Mesenchymal stem cell (in vitro differentiated cells and primary cell): ENCODE results near the gene MAU2.
A peak's percentile ranks its signal among the peaks of the same experiment; 100 is the strongest.

Experiments used
- DNase-seq: peaks from one replicate; pipeline ENCODE4 v3.0.0-alpha.2; 2013
- H2AFZ ChIP-seq: one replicate; pipeline ENCODE4 v1.6.1; 2013; ENCODE audit warnings: low read depth, mild to moderate bottlenecking, control low read depth, inconsistent platforms, low read length, moderate library complexity
- H2AK5ac ChIP-seq: 2 replicates; pipeline ENCODE4 v1.6.1; 2013; ENCODE audit warnings: low read length, moderate library complexity, mild to moderate bottlenecking, inconsistent platforms; ENCODE audit not compliant: severe bottlenecking
- H2BK120ac ChIP-seq: one replicate; pipeline ENCODE4 v1.6.1; 2013; ENCODE audit warnings: low read depth, mild to moderate bottlenecking, inconsistent platforms, low read length, moderate library complexity
- H2BK12ac ChIP-seq, 2 experiments: one replicate each; pipeline ENCODE4 v1.6.1; 2013; ENCODE audit warnings: inconsistent platforms in 2 of 2, low read length in 2 of 2, mild to moderate bottlenecking in 2 of 2, moderate library complexity in 2 of 2, control low read depth in 1 of 2
- H2BK15ac ChIP-seq: one replicate; pipeline ENCODE4 v1.6.1; 2013; ENCODE audit warnings: mild to moderate bottlenecking, low read depth, inconsistent platforms; ENCODE audit not compliant: poor library complexity, severe bottlenecking
- H2BK5ac ChIP-seq: 2 replicates; pipeline ENCODE4 v1.6.1; 2013; ENCODE audit warnings: low read depth, mild to moderate bottlenecking, low read length, control low read depth, inconsistent platforms; ENCODE audit not compliant: poor library complexity, severe bottlenecking
- H3K14ac ChIP-seq, 2 experiments: one replicate each; pipeline ENCODE4 v1.6.1; 2013; ENCODE audit warnings: inconsistent platforms in 2 of 2, low read length in 2 of 2, control low read depth in 1 of 2, mild to moderate bottlenecking in 1 of 2, moderate library complexity in 1 of 2
- H3K18ac ChIP-seq, 2 experiments: one replicate each; pipeline ENCODE4 v1.6.1; 2013; ENCODE audit warnings: inconsistent platforms in 2 of 2, low read length in 2 of 2, control low read depth in 1 of 2, low read depth in 1 of 2, mild to moderate bottlenecking in 1 of 2
- H3K23ac ChIP-seq, 2 experiments: one replicate each; pipeline ENCODE4 v1.6.1; 2013; ENCODE audit warnings: inconsistent platforms in 2 of 2, low read length in 2 of 2, mild to moderate bottlenecking in 2 of 2, moderate library complexity in 2 of 2, control low read depth in 1 of 2
- H3K27ac ChIP-seq: 2 replicates; pipeline ENCODE4 v1.5.1; 2013; ENCODE audit warnings: mild to moderate bottlenecking, moderate library complexity, low read length, control low read depth, inconsistent platforms; ENCODE audit not compliant: poor library complexity, severe bottlenecking
- H3K27me3 ChIP-seq, 2 experiments: 2 replicates each; pipeline versions ENCODE4 v1.6.1 to v1.7.0; 2013; ENCODE audit warnings: low read length in 2 of 2, mild to moderate bottlenecking in 2 of 2, moderate library complexity in 2 of 2, control low read depth in 1 of 2, inconsistent platforms in 1 of 2; ENCODE audit not compliant: control insufficient read depth in 1 of 2, insufficient read depth in 1 of 2
- H3K36me3 ChIP-seq, 2 experiments: 2 replicates each; pipeline versions ENCODE4 v1.6.1 to v1.7.0; 2013; ENCODE audit warnings: low read length in 2 of 2, control low read depth in 1 of 2, inconsistent platforms in 1 of 2, low read depth in 1 of 2, mild to moderate bottlenecking in 1 of 2; ENCODE audit not compliant: insufficient read depth in 2 of 2, control insufficient read depth in 1 of 2
- H3K4ac ChIP-seq, 2 experiments: one replicate each; pipeline ENCODE4 v1.6.1; 2013; ENCODE audit warnings: inconsistent platforms in 2 of 2, low read length in 2 of 2, mild to moderate bottlenecking in 2 of 2, moderate library complexity in 2 of 2, control low read depth in 1 of 2, low read depth in 1 of 2
- H3K4me1 ChIP-seq: 2 replicates; pipeline ENCODE4 v1.6.1; 2013; ENCODE audit warnings: low read depth, low read length, control low read depth; ENCODE audit not compliant: control insufficient read depth, insufficient read depth
- H3K4me2 ChIP-seq: 2 replicates; pipeline ENCODE4 v1.6.1; 2013; ENCODE audit warnings: low read length, mild to moderate bottlenecking, inconsistent platforms; ENCODE audit not compliant: poor library complexity, severe bottlenecking
- H3K4me3 ChIP-seq, 2 experiments: 2 replicates each; pipeline versions ENCODE4 v1.5.1 to v1.7.0; 2013; ENCODE audit warnings: low read length in 2 of 2, mild to moderate bottlenecking in 2 of 2, control low read depth in 1 of 2, low read depth in 1 of 2; ENCODE audit not compliant: insufficient read depth in 1 of 2
- H3K79me1 ChIP-seq: replicated peaks from 2 replicates; pipeline ENCODE4 v1.6.1; 2013; ENCODE audit warnings: mild to moderate bottlenecking, control low read depth, low read length, inconsistent platforms; ENCODE audit not compliant: poor library complexity, severe bottlenecking
- H3K9ac ChIP-seq: 2 replicates; pipeline ENCODE4 v1.7.0; 2013; ENCODE audit warnings: mild to moderate bottlenecking, low read length, moderate library complexity
- H3K9me3 ChIP-seq: 2 replicates; pipeline ENCODE4 v1.7.0; 2013; ENCODE audit warnings: mild to moderate bottlenecking, low read length; ENCODE audit not compliant: control insufficient read depth
- H4K8ac ChIP-seq: one replicate; pipeline ENCODE4 v1.6.1; 2013; ENCODE audit warnings: inconsistent platforms, mild to moderate bottlenecking, low read length, moderate library complexity
- H4K91ac ChIP-seq: one replicate; pipeline ENCODE4 v1.6.1; 2013; ENCODE audit warnings: mild to moderate bottlenecking, low read length, inconsistent platforms
- WGBS: methylation state at CpG from one replicate; pipeline ENCODE4 v1.1.7; 2013; ENCODE audit warnings: mixed read lengths; 5-methylcytosine and 5-hydroxymethylcytosine counted together

MAU2 gene

GRCh38 chr19:19403373-19403901 lies 82.8 kb downstream of the MAU2 start:
- no peak overlapping the region for H2AFZ ChIP-seq
- no peak overlapping the region for H2BK12ac ChIP-seq
- no peak overlapping the region for H3K14ac ChIP-seq
- H3K27me3 ChIP-seq = no peaks in the 10 kb centered on the region
- H3K9ac ChIP-seq = peak overlapping the region; percentile 46
- no peak overlapping the region for H2AK5ac ChIP-seq
- no peaks in the 10 kb centered on the region for H3K36me3 ChIP-seq
- H3K4me1 ChIP-seq = peaks cover 14% of the 10 kb centered on the region
- H2BK120ac ChIP-seq = no peak overlapping the region
- no peak overlapping the region for H4K8ac ChIP-seq
- H3K27ac ChIP-seq = no peak overlapping the region
- 90% methylated on average over 5 of the region's 5 CpGs for WGBS
- DNase-seq = peak; percentile 51
- no peak overlapping the region for H3K23ac ChIP-seq
- no peak overlapping the region for H2BK5ac ChIP-seq
- no peak overlapping the region for H3K4me2 ChIP-seq
- no peak overlapping the region for H3K18ac ChIP-seq
- peak overlapping the region; percentile 73 for H4K91ac ChIP-seq
- peaks cover 13% of the 10 kb centered on the region for H3K79me1 ChIP-seq
- no peak overlapping the region for H2BK15ac ChIP-seq
- peak overlapping the region in 1 of 2 experiments; percentile 32 for H3K4me3 ChIP-seq
- no peak overlapping the region for H3K4ac ChIP-seq
- no peaks in the 10 kb centered on the region for H3K9me3 ChIP-seq

- Histone ChIP-seq H3K4me3 (peak within 1 kb of the TSS; percentile 90 to 91), H3K9me3 (no peaks in the 10 kb centered on the region), H3K79me1 (peaks cover 11% of the 10 kb centered on the region), H2AFZ (peak within 1 kb of the TSS; percentile 89), H3K4me2 (peak within 1 kb of the TSS; percentile 95), H3K23ac (peak within 1 kb of the TSS; percentile 51 to 91), H2BK15ac (peak within 1 kb of the TSS; percentile 97), H3K27me3 (no peaks in the 10 kb centered on the region), H3K36me3 (no peaks in the 10 kb centered on the region), H2BK120ac (peak within 1 kb of the TSS; percentile 92), H2BK12ac (peak within 1 kb of the TSS in 1 of 2 experiments; percentile 29), H2AK5ac (no peak within 1 kb of the TSS), H4K8ac (peak within 1 kb of the TSS; percentile 93), H3K18ac (peak within 1 kb of the TSS; percentile 91 to 95), H3K4ac (peak within 1 kb of the TSS; percentile 35 to 96), H4K91ac (peak within 1 kb of the TSS; percentile 67), H3K9ac (peak within 1 kb of the TSS; percentile 90), H3K14ac (peak within 1 kb of the TSS; percentile 49 to 74), H3K4me1 (peaks cover 14% of the 10 kb centered on the region), H3K27ac (peak within 1 kb of the TSS; percentile 45), H2BK5ac (no peak within 1 kb of the TSS)
- WGBS = under 1% methylated on average over 48 of the region's 90 CpGs
- DNase-seq = peak; percentile 91
Observed at GRCh38 chr19:19404879-19405860, 84.5 kb downstream of the MAU2 start, which contains the start of gene GATAD2A. GATAD2A (plus strand) TSS chr19:19405675; CDS start chr19:19465346, 59,671 bp downstream.

GRCh38 chr19:19405971-19406877 lies 85.6 kb downstream of the MAU2 start:
- Histone ChIP-seq H2BK120ac (peak overlapping the region; percentile 92), H3K79me1 (peaks cover 8% of the 10 kb centered on the region), H2BK12ac (no peak overlapping the region), H4K8ac (no peak overlapping the region), H4K91ac (peak overlapping the region; percentile 67), H3K18ac (peak overlapping the region; percentile 69 to 91), H3K27ac (peak overlapping the region; percentile 45), H3K4me2 (peak overlapping the region; percentile 95), H3K9ac (peak overlapping the region; percentile 90), H3K36me3 (peaks cover 0 to 4% of the 10 kb centered on the region in 2 experiments), H2BK5ac (no peak overlapping the region), H2AFZ (no peak overlapping the region), H3K23ac (peak overlapping the region in 1 of 2 experiments; percentile 91), H3K4ac (peak overlapping the region; percentile 35 to 96), H2BK15ac (peak overlapping the region; percentile 97), H3K14ac (peak overlapping the region; percentile 49 to 74), H2AK5ac (no peak overlapping the region), H3K4me3 (peak overlapping the region; percentile 90 to 91), H3K4me1 (peaks cover 21% of the 10 kb centered on the region), H3K27me3 (no peaks in the 10 kb centered on the region), H3K9me3 (no peaks in the 10 kb centered on the region)
- peak; percentile 66 for DNase-seq
- WGBS = 1% methylated on average over 73 of the region's 87 CpGs
